Mononuclear cell (primary cell): Measurements from ENCODE around the gene SLC26A8. TPM values are rescaled to one million over a fixed set of nuclear protein-coding genes. Genes with fewer than 3 reads are reported as not detected.
"Not testable (repeated sequence)": the region's sequence is repeated elsewhere in the genome, so short reads cannot be mapped to it uniquely, and the experiment has no call there.

Source experiments
- H3K27me3 ChIP-seq: 2 replicates; pipeline ENCODE4 v1.6.0; 2011; ENCODE audit warnings: low read length, control low read depth; ENCODE audit not compliant: insufficient read depth
- H3K4me1 ChIP-seq: 2 replicates; pipeline ENCODE4 v1.5.1; 2011; ENCODE audit warnings: mild to moderate bottlenecking, low read length, control low read depth; ENCODE audit not compliant: insufficient read depth
- H3K4me3 ChIP-seq: 2 replicates; pipeline ENCODE4 v1.5.1; 2011; ENCODE audit warnings: mild to moderate bottlenecking, low read length, moderate library complexity
- H3K9me3 ChIP-seq: 2 replicates; pipeline ENCODE4 v1.5.1; 2011; ENCODE audit warnings: low read depth, mild to moderate bottlenecking, control low read depth, low read length
- total RNA-seq: library from RNA; depleted of rRNA; stranded (reverse); fragments of >200 nt; gene quantifications from one replicate; pipeline ENCODE4 v1.2.3, GENCODE V29; 2012

SLC26A8 gene
- total RNA-seq, 1 donor: 0.10 TPM

- Histone ChIP-seq H3K9me3 (no peaks in the 10 kb centered on the region), H3K27me3 (no peaks in the 10 kb centered on the region), H3K4me1 (peaks cover 91% of the 10 kb centered on the region), H3K4me3 (no peak overlapping the region)
Measured at GRCh38 chr6:36035225-36035624, 10.8 kb upstream of the SLC26A8 start.

- Histone ChIP-seq H3K27me3 (no peaks in the 10 kb centered on the region), H3K9me3 (no peaks in the 10 kb centered on the region), H3K4me1 (peaks cover 88% of the 10 kb centered on the region), H3K4me3 (no peak overlapping the region)
Measured at GRCh38 chr6:36034441-36034840, 10.0 kb upstream of the SLC26A8 start.

- peaks cover 86% of the 10 kb centered on the region for H3K4me1 ChIP-seq
- H3K9me3 ChIP-seq: no peaks in the 10 kb centered on the region
- H3K27me3 ChIP-seq: no peaks in the 10 kb centered on the region
- no peak overlapping the region for H3K4me3 ChIP-seq
Measured at GRCh38 chr6:36033935-36034334, 9.5 kb upstream of the SLC26A8 start.

GRCh38 chr6:36033144-36033543 lies 8.7 kb upstream of the SLC26A8 start:
- not testable (repeated sequence) for H3K4me3 ChIP-seq, H3K9me3 ChIP-seq, H3K27me3 ChIP-seq
- H3K4me1 ChIP-seq: peaks cover 81% of the 10 kb centered on the region

- Histone ChIP-seq H3K27me3 (no peaks in the 10 kb centered on the region), H3K4me1 (peaks cover 72% of the 10 kb centered on the region), H3K4me3 (no peak overlapping the region), H3K9me3 (no peaks in the 10 kb centered on the region)
Measured at GRCh38 chr6:36032261-36032660, 7.8 kb upstream of the SLC26A8 start.

DNA sequence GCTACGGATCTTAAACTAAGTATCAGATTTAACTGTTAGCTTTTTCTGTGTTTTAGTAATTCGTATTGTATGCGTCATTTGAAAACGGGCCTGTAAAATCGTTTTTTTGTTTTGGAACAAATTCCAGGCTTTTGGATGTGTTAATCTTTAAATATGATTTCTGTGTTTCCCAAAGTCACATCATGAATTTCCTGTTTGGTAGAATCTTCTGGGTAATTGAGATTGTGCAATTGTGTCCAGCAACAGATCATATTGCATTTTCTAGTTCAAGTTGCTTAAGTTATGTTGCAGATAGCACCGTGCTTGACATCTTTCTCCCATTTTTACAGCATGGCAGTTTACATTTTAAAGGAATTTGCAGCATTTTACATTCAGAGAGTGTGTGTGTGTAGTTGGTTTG lies 5.0 kb upstream of the SLC26A8 start:
- Histone ChIP-seq H3K9me3 (no peaks in the 10 kb centered on the region), H3K4me3 (peak overlapping the region; percentile 99), H3K4me1 (peaks cover 62% of the 10 kb centered on the region), H3K27me3 (peaks cover 5% of the 10 kb centered on the region)

- H3K9me3 ChIP-seq: no peaks in the 10 kb centered on the region
- peaks cover 62% of the 10 kb centered on the region for H3K4me1 ChIP-seq
- H3K4me3 ChIP-seq: peak overlapping the region; percentile 99
- H3K27me3 ChIP-seq: peaks cover 5% of the 10 kb centered on the region
Measured at GRCh38 chr6:36028877-36029324, 4.5 kb upstream of the SLC26A8 start.

DNA sequence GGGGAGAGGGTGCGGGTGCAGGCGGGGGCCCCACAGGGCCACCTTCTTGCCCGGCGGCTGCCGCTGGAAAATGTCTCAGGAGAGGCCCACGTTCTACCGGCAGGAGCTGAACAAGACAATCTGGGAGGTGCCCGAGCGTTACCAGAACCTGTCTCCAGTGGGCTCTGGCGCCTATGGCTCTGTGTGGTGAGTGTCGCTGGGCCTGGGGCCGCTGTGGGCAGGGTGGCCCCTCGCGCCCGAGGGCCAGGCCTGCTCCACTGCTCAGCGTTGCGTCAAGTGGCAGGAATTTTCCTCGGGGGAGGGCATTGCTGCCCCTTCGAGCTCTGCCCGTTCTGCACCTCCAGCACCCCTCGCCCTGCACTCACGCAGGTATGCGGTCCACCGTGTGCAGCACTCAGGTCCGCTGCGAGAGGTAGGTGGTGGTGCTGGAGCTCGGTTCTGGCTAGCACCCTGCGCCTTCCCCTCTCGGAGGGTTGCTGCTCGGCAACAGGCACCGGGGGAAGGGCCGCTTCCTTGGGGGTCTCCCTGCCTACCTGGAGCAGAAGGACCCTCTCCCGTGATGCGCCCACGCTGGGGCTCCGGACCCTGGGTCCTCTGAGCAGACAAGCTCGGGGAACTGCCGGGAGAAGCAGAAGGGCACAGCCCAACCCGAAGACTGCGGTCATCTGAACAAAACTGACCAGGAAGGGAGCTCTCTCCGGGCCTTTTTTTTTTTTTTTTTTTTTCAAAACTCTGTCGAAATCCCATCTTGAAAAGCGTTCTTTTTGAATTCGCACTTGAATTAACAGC lies 3.8 kb upstream of the SLC26A8 start:
- Histone ChIP-seq H3K9me3 (no peaks in the 10 kb centered on the region), H3K4me1 (peaks cover 59% of the 10 kb centered on the region), H3K27me3 (peaks cover 5% of the 10 kb centered on the region), H3K4me3 (peak overlapping the region; percentile 99)

DNA sequence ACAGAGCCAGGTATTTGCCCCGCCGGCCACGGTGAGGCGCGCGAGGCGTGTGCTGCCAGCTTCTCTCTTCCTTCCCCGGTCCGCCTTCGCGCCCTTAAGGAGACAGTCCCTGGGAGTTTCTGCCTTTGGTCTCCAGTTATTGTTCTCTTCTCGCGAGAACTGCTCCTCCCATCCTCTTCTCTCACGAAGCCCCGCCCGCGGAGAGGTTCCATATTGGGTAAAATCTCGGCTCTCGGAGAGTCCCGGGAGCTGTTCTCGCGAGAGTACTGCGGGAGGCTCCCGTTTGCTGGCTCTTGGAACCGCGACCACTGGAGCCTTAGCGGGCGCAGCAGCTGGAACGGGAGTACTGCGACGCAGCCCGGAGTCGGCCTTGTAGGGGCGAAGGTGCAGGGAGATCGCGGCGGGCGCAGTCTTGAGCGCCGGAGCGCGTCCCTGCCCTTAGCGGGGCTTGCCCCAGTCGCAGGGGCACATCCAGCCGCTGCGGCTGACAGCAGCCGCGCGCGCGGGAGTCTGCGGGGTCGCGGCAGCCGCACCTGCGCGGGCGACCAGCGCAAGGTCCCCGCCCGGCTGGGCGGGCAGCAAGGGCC lies 3.2 kb upstream of the SLC26A8 start, which contains the start of gene MAPK14:
Gene MAPK14 (plus strand): TSS at position 308 of the 587 bp plus-strand sequence. CDS start 350 bp downstream, outside the sequence.
- Histone ChIP-seq H3K27me3 (peaks cover 5% of the 10 kb centered on the region), H3K4me3 (peak within 1 kb of the TSS; percentile 99), H3K4me1 (peaks cover 52% of the 10 kb centered on the region), H3K9me3 (no peaks in the 10 kb centered on the region)

GRCh38 chr6:36025932-36026327 lies 1.5 kb upstream of the SLC26A8 start:
- Histone ChIP-seq H3K4me3 (no peak overlapping the region), H3K9me3 (no peaks in the 10 kb centered on the region), H3K27me3 (peaks cover 5% of the 10 kb centered on the region), H3K4me1 (peaks cover 37% of the 10 kb centered on the region)

- Histone ChIP-seq H3K27me3 (peaks cover 5% of the 10 kb centered on the region), H3K4me3 (no peak overlapping the region), H3K4me1 (peaks cover 31% of the 10 kb centered on the region), H3K9me3 (no peaks in the 10 kb centered on the region)
Measured at GRCh38 chr6:36025260-36025931, 955 bp upstream of the SLC26A8 start.

DNA sequence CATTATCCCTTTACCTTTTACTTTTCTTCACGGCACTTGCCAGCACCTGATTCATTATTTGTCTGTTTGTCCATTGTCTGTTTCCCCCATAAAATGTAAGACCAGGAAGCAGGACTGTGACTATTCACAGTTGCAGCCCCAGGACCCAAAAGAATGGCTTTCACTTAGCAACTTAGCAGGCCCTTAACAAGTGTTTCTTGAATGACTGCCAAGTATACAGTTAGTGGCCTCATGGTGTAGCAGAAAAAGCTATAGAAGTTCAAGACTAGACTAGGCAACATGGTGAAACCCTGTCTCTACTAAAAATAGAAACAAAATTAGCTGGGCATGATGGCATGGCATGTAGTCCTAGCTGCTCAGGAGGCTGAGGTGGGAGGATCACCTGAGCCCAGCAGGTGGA lies 4.3 kb downstream of the SLC26A8 start:
- Histone ChIP-seq H3K4me3 (no peak overlapping the region), H3K4me1 (peaks cover 55% of the 10 kb centered on the region), H3K27me3 (peaks cover 5% of the 10 kb centered on the region), H3K9me3 (no peaks in the 10 kb centered on the region)

- H3K4me3 ChIP-seq: no peak overlapping the region
- no peaks in the 10 kb centered on the region for H3K27me3 ChIP-seq
- peaks cover 54% of the 10 kb centered on the region for H3K4me1 ChIP-seq
- no peaks in the 10 kb centered on the region for H3K9me3 ChIP-seq
Measured at GRCh38 chr6:36019167-36019566, 5.3 kb downstream of the SLC26A8 start.

DNA sequence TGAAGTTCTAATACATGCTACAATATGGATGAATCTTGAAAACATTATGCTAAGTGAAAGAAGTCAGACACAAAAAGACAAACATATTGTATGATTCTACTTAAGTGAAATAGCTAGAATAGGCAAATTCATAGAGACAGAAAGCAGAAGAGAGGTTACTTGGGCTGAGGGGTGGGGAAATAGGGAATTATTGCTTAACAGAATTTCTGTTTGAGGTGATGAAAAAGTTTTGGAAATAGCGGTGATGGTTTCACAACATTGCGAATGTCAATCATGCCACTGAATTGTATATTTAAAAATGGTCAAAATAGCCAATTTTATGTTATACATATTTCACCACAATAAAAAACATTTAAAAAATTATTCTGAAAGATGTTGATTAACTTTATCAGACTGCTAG lies 6.1 kb downstream of the SLC26A8 start:
- H3K27me3 ChIP-seq: no peaks in the 10 kb centered on the region
- no peaks in the 10 kb centered on the region for H3K9me3 ChIP-seq
- H3K4me1 ChIP-seq: peaks cover 48% of the 10 kb centered on the region
- no peak overlapping the region for H3K4me3 ChIP-seq

DNA sequence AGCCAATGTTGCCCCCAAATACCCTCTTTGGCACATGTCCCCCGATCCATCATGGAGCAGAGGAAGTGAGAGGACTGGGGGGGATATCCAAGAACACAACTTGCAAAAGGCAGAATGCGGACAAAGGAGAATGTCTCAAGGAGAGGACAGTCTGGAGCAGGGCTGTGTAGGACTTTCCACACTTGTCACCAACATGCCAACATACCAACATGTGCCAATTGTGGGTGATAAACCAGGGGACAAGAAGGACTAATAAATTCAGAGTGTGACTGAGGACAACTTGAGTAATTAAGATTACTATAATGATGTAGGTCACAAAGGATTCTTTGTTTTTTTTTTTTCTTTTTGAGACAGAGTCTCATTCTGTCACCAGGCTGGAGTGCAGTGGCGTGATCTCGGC lies 8.8 kb downstream of the SLC26A8 start:
- Histone ChIP-seq H3K9me3 (no peaks in the 10 kb centered on the region), H3K4me3 (no peak overlapping the region), H3K27me3 (no peaks in the 10 kb centered on the region), H3K4me1 (peaks cover 48% of the 10 kb centered on the region)
